Left kidney (tissue), 2 donors: ENCODE measurements around the gene GRWD1. TPM values are rescaled to one million over a fixed set of nuclear protein-coding genes. Genes with fewer than 3 reads are reported as not detected.
"Not testable (repeated sequence)": the region's sequence is repeated elsewhere in the genome, so short reads cannot be mapped to it uniquely, and the experiment has no call there.

Experiments used
- DNase-seq: peaks from one replicate; pipeline ENCODE4 v3.0.0-alpha.2; 2013
- polyA plus RNA-seq: library from polyadenylated mRNA; unstranded; fragments of 120-200 nt; gene quantifications from one replicate; pipeline ENCODE4 v1.2.1, GENCODE V29; 2013; ENCODE audit not compliant: insufficient read length

The GRWD1 gene
- polyA plus RNA-seq, 1 donor, result 22.2 TPM

GRCh38 chr19:48477698-48478338, 32.0 kb downstream of the GRWD1 start:
- no peak for DNase-seq

GRCh38 chr19:48478339-48479256, 32.8 kb downstream of the GRWD1 start:
- no peak for DNase-seq

- no peak for DNase-seq
Measured at GRCh38 chr19:48479686-48480085, 33.9 kb downstream of the GRWD1 start.

GRCh38 chr19:48480183-48480557, 34.4 kb downstream of the GRWD1 start:
- DNase-seq, result no peak

- no peak for DNase-seq
Measured at GRCh38 chr19:48480558-48481500, 35.0 kb downstream of the GRWD1 start.

GRCh38 chr19:48481846-48482639, 36.3 kb downstream of the GRWD1 start:
- DNase-seq, result no peak

- no peak for DNase-seq
Measured at GRCh38 chr19:48483301-48483700, 37.5 kb downstream of the GRWD1 start.

GRCh38 chr19:48484247-48484893, 38.6 kb downstream of the GRWD1 start:
- DNase-seq, result no peak

GRCh38 chr19:48484931-48485612, 39.3 kb downstream of the GRWD1 start:
- no peak for DNase-seq

GRCh38 chr19:48486706-48487105, 40.9 kb downstream of the GRWD1 start:
- DNase-seq, result not testable (repeated sequence)

GRCh38 chr19:48487544-48487943, 41.8 kb downstream of the GRWD1 start:
- no peak for DNase-seq

GRCh38 chr19:48487948-48488347, 42.2 kb downstream of the GRWD1 start:
- DNase-seq, result no peak

- DNase-seq, result not testable (repeated sequence)
Measured at GRCh38 chr19:48488478-48488877, 42.7 kb downstream of the GRWD1 start.

- no peak for DNase-seq
Measured at GRCh38 chr19:48489608-48490216, 43.9 kb downstream of the GRWD1 start.

GRCh38 chr19:48490981-48491792, 45.4 kb downstream of the GRWD1 start:
- DNase-seq, result no peak

- no peak for DNase-seq
Measured at GRCh38 chr19:48491793-48492123, 46.0 kb downstream of the GRWD1 start.

GRCh38 chr19:48492925-48493717, 47.3 kb downstream of the GRWD1 start:
- peak; percentile 88 for DNase-seq

- DNase-seq, result no peak
Measured at GRCh38 chr19:48493718-48494401, 48.1 kb downstream of the GRWD1 start.
